K562 (cell line): ENCODE measurements around the gene CCDC158. TPM values are rescaled to one million over a fixed set of nuclear protein-coding genes. Genes with fewer than 3 reads are reported as not detected.

ENCODE experiments used
- ATAC-seq: fragments of 200-7000 bp; cut with Tn5 transposase; 3 replicates; pipeline ENCODE4 v1.9.1; 2020; ENCODE audit warnings: moderate library complexity
- BruUV-seq: library from RNA; stranded (reverse); fragments of 400-500 nt; replicated peaks from 2 replicates; lab custom pipeline; 2021; lab: Mats Ljungman, UMichigan
- CTCF ChIA-PET: fragments of 300-600 bp; formaldehyde crosslinking; extraction: SDS; loops from one replicate; lab custom pipeline; 2021; ENCODE audit warnings: low intra/inter-chr PET ratio; lab: Yijun Ruan, JAX
- POLR2A ChIA-PET: fragments of 300-600, 350-650 bp; sonication (Branson Sonifier 250); formaldehyde crosslinking; extraction: SDS; loops from one replicate; lab custom pipeline; 2021; ENCODE audit warnings: antibody characterized with exemption, inconsistent platforms; lab: Yijun Ruan, JAX
- DNase-seq, 4 experiments: peaks; one replicate each; pipeline versions ENCODE4 v3.0.0 to v3.0.0-alpha.2; 2011 to 2018; ENCODE audit warnings: low spot score in 3 of 4, mixed read lengths in 3 of 4; ENCODE audit errors: extremely low read depth in 1 of 4
- FAIRE-seq: peaks from 2 replicates; lab custom pipeline; 2011; peaks lifted over from hg19 to GRCh38; lab: Jason Lieb, UNC
- H2AFZ ChIP-seq: 2 replicates; pipeline ENCODE4 v1.6.0; 2011; ENCODE audit warnings: low read depth, low read length, control low read depth, inconsistent platforms
- H3K27ac ChIP-seq: fragments of 200-600 bp; 3 replicates; pipeline ENCODE4 v1.8.0; 2011; ENCODE audit warnings: low read depth, mild to moderate bottlenecking, control low read depth, inconsistent platforms, low read length, moderate library complexity, mixed read lengths; ENCODE audit errors: extremely low read depth
- H3K27me3 ChIP-seq, 2 experiments: fragments of 300-600 bp in 1 of 2; 2 replicates in 1 of 2; 3 replicates in 1 of 2; pipeline versions ENCODE4 v1.6.0 to v1.8.0; 2011; ENCODE audit warnings: inconsistent platforms in 2 of 2, low read length in 2 of 2, mild to moderate bottlenecking in 1 of 2, mixed read lengths in 1 of 2, moderate library complexity in 1 of 2; ENCODE audit not compliant: control insufficient read depth in 2 of 2, insufficient read depth in 2 of 2
- H3K36me3 ChIP-seq: fragments of 300-600 bp; 3 replicates; pipeline ENCODE4 v1.8.0; 2011; ENCODE audit warnings: mild to moderate bottlenecking, low read length, inconsistent platforms; ENCODE audit not compliant: control insufficient read depth, insufficient read depth
- H3K4me1 ChIP-seq, 2 experiments: fragments of 200-600 bp in 1 of 2; replicated peaks in 1 of 2; 2 replicates in 1 of 2; 3 replicates in 1 of 2; pipeline versions ENCODE4 v1.5.1 to v1.8.0; 2011; ENCODE audit warnings: inconsistent platforms in 2 of 2, low read length in 2 of 2, mild to moderate bottlenecking in 1 of 2, mixed read lengths in 1 of 2, moderate library complexity in 1 of 2; ENCODE audit not compliant: control insufficient read depth in 2 of 2, insufficient read depth in 2 of 2
- H3K4me2 ChIP-seq: 2 replicates; pipeline ENCODE4 v1.6.1; 2011; ENCODE audit warnings: low read length, control low read depth, inconsistent platforms, mixed read lengths; ENCODE audit not compliant: insufficient read depth
- H3K4me3 ChIP-seq: fragments of 200-600 bp; sonication (generic), shearing (Covaris generic); 2 replicates; pipeline ENCODE4 v1.5.1; 2016; ENCODE audit warnings: control low read depth, inconsistent platforms
- H3K79me2 ChIP-seq: fragments of 200-600 bp; 3 replicates; pipeline ENCODE4 v1.8.0; 2011; ENCODE audit warnings: low read length, inconsistent platforms; ENCODE audit not compliant: control insufficient read depth, insufficient read depth
- H3K9ac ChIP-seq, 2 experiments: 2 replicates each; pipeline versions ENCODE4 v1.6.0 to v1.6.1; 2011; ENCODE audit warnings: low read depth in 2 of 2, low read length in 2 of 2, control low read depth in 1 of 2, inconsistent platforms in 1 of 2, mild to moderate bottlenecking in 1 of 2, mixed read lengths in 1 of 2; ENCODE audit not compliant: insufficient read depth in 1 of 2
- H3K9me1 ChIP-seq: one replicate; pipeline ENCODE4 v1.6.0; 2011; ENCODE audit warnings: inconsistent platforms, mild to moderate bottlenecking, low read length, moderate library complexity; ENCODE audit not compliant: control insufficient read depth, insufficient read depth
- H3K9me3 ChIP-seq: replicated peaks from 2 replicates; pipeline ENCODE4 v1.5.1; 2011; ENCODE audit warnings: low read depth, low read length, inconsistent platforms; ENCODE audit not compliant: control insufficient read depth, insufficient read depth
- H4K20me1 ChIP-seq: replicated peaks from 2 replicates; pipeline ENCODE4 v1.6.1; 2011; ENCODE audit warnings: low read length, inconsistent platforms, mixed read lengths; ENCODE audit not compliant: control insufficient read depth, insufficient read depth
- BRF1 ChIP-seq: IDR thresholded peaks from 3 replicates; pipeline ENCODE4 v1.6.1; 2011; ENCODE audit warnings: borderline replicate concordance, mild to moderate bottlenecking; ENCODE audit not compliant: insufficient read length; ENCODE audit errors: extremely low read depth
- CGGBP1 ChIP-seq: fragments of 250-450 bp; sonication (Bioruptor Pico); IDR thresholded peaks from 2 replicates; pipeline ENCODE4 v1.9.0; 2021; ENCODE audit warnings: mild to moderate bottlenecking
- CHD4 ChIP-seq: fragments of 200-600 bp; sonication (generic); IDR thresholded peaks from 3 replicates; pipeline ENCODE4 v1.6.1; 2012; ENCODE audit warnings: low read depth, mild to moderate bottlenecking, mixed read lengths, low read length, inconsistent platforms; ENCODE audit not compliant: insufficient read depth, insufficient replicate concordance, poor library complexity, severe bottlenecking
- ETS1 ChIP-seq: conservative IDR thresholded peaks from 2 replicates; pipeline ENCODE4 v1.6.1; 2011; ENCODE audit warnings: low read depth, mild to moderate bottlenecking, low read length; ENCODE audit not compliant: control insufficient read depth
- MAFF ChIP-seq: IDR thresholded peaks from 2 replicates; pipeline ENCODE4 v1.6.1; 2012; ENCODE audit warnings: low read length, improper control_type of control experiment
- MTA1 ChIP-seq: fragments of 450-650 bp; IDR thresholded peaks from 2 replicates; pipeline ENCODE4 v1.6.1; 2017; ENCODE audit warnings: borderline replicate concordance
- NR3C1 ChIP-seq: sonication (generic); formaldehyde crosslinking; IDR thresholded peaks from 2 replicates; pipeline ENCODE4 v1.8.1; 2022; ENCODE audit warnings: missing genetic modification reagents
- RBBP5 ChIP-seq: fragments of 200-600 bp; sonication (generic); IDR thresholded peaks from 2 replicates; pipeline ENCODE4 v1.6.1; 2012; ENCODE audit warnings: borderline replicate concordance, mild to moderate bottlenecking, low read length, control low read depth, inconsistent platforms; ENCODE audit not compliant: insufficient read depth, poor library complexity, severe bottlenecking
- SIN3B ChIP-seq: fragments of 450-650 bp; IDR thresholded peaks from 2 replicates; pipeline ENCODE4 v1.6.1; 2017; ENCODE audit warnings: low read depth, mild to moderate bottlenecking, moderate library complexity
- SMARCE1 ChIP-seq: fragments of 450-650 bp; IDR thresholded peaks from 2 replicates; pipeline ENCODE4 v1.7.1; 2016; ENCODE audit warnings: mild to moderate bottlenecking
- U2AF2 ChIP-seq: fragments of 200-400 bp; formaldehyde crosslinking; optimal IDR thresholded peaks from 2 replicates; pipeline ENCODE3; 2017; ENCODE audit warnings: low read depth, mild to moderate bottlenecking, low read length
- ZNF174 ChIP-seq: fragments of 250-450 bp; sonication (Bioruptor Pico); IDR thresholded peaks from 2 replicates; pipeline ENCODE4 v1.4.0; 2020; ENCODE audit warnings: mild to moderate bottlenecking
- WGBS: fragments of 100-300 bp; shearing (Covaris generic); methylation state at CpG from one replicate; pipeline ENCODE4 v1.1.6; 2016; ENCODE audit warnings: low coverage, mixed read lengths; ENCODE audit not compliant: insufficient coverage; ENCODE audit errors: missing lambda C conversion rate; 5-methylcytosine and 5-hydroxymethylcytosine counted together
- in situ Hi-C: fragments of 300-500 bp; cut with MboI; formaldehyde crosslinking; loops from 4 replicates; pipeline ENCODE4 v1.15.0; 2018; ENCODE audit warnings: inconsistent platforms, mixed read lengths
- intact Hi-C: fragments of 100-400 bp; cut with micrococcal nuclease; formaldehyde crosslinking; loops from 2 replicates; pipeline ENCODE4 v1.14.2; 2022
- polyA plus RNA-seq, 8 experiments: library from polyadenylated mRNA; depleted of rRNA in 4 of 8; stranded (reverse) in 5 of 8; unstranded in 3 of 8; fragments of >200 nt; fragmentation: Nextera tagmentation in 2 of 8; fragmentation: Illumina TruSeq in 1 of 8; extraction: Ambion mirVana in 2 of 8; extraction: Trizol in 1 of 8; gene quantifications; 2 replicates each; pipeline versions ENCODE4 v1.2.1 to v1.2.3, GENCODE V29; 2011 to 2014; ENCODE audit warnings: inconsistent platforms in 1 of 8, missing spikeins in 1 of 8
- total RNA-seq, 7 experiments: library from RNA; depleted of rRNA in 6 of 7; stranded (reverse); fragments of >200 nt in 6 of 7; fragmentation: Illumina TruSeq in 2 of 7; extraction: Trizol in 2 of 7; gene quantifications; 2 replicates each; pipeline versions ENCODE4 v1.2.1 to v1.2.3, GENCODE V29; 2011 to 2021; ENCODE audit warnings: low replicate concordance in 1 of 7

CCDC158 gene
- total and polyA plus RNA-seq, 9 of the 15 experiments (the other 6 are each of a cell fraction or from before 2014, with no cell fraction given): not detected

- H4K20me1 ChIP-seq: no peaks in the 10 kb centered on the region
- BruUV-seq: no TSS peak
- H3K4me3 ChIP-seq: no peak overlapping the region
- H3K4me1 ChIP-seq: peaks cover 4 to 6% of the 10 kb centered on the region in 2 experiments; a peak in 3 of 5 replicates
- H3K36me3 ChIP-seq: no peaks in the 10 kb centered on the region
- H3K9ac ChIP-seq: no peak overlapping the region
- in situ Hi-C loops: no loop called here
- ATAC-seq (no peak), FAIRE-seq (no peak), DNase-seq (no peak)
- H3K27ac ChIP-seq: no peak overlapping the region
- H3K4me2 ChIP-seq: no peak overlapping the region
- intact Hi-C loops: no loop called here
- H3K27me3 ChIP-seq: no peaks in the 10 kb centered on the region
- ChIA-PET CTCF (no interaction called here), POLR2A (no interaction called here)
- H3K79me2 ChIP-seq: no peaks in the 10 kb centered on the region
- TF ChIP-seq ZNF174 (CRISPR knock-in tag) (no peak), U2AF2 (no peak), NR3C1 (CRISPR knock-in tag) (no peak), RBBP5 (no peak), CHD4 (no peak), ETS1 (no peak), MAFF (no peak), CGGBP1 (no peak), BRF1 (no peak), MTA1 (no peak), SIN3B (no peak), SMARCE1 (no peak)
- TF ChIP-seq, all 486 proteins: peak for 0
- no peaks in the 10 kb centered on the region for H3K9me1 ChIP-seq
- H2AFZ ChIP-seq: no peak overlapping the region
- WGBS: 6% methylated on average over 1 of the region's 1 CpG
- no peaks in the 10 kb centered on the region; the same call in 1 of the 2 replicates for H3K9me3 ChIP-seq
Measured at GRCh38 chr4:76312457-76312856, 108.5 kb downstream of the CCDC158 start.
